Measurements from ENCODE around the gene MEOX2. TPM values are rescaled to one million over a fixed set of nuclear protein-coding genes. Genes with fewer than 3 reads are reported as not detected.

Gene MEOX2
- total RNA-seq, 1 experiment from 2014 or later = 0.22 TPM

GRCh38 chr7:15667991-15668390 lies 18.5 kb downstream of the MEOX2 start:
- Histone ChIP-seq H3K9me2 (ENCODE audit: insufficient read depth) (no peaks in the 10 kb centered on the region), H3K4me3 (no peak overlapping the region), H3K27ac (no peak overlapping the region), H2AFZ (no peak overlapping the region), H3F3A (ENCODE audit: insufficient read depth, low read depth) (no peaks in the 10 kb centered on the region), H3K27me3 (ENCODE audit: insufficient read depth, low read depth) (no peaks in the 10 kb centered on the region), H3K36me3 (ENCODE audit: low read depth) (no peaks in the 10 kb centered on the region), H3K4me1 (replicated peaks; ENCODE audit: insufficient read depth) (no peaks in the 10 kb centered on the region), H4K20me1 (ENCODE audit: insufficient read depth) (no peaks in the 10 kb centered on the region), H3K9me3 (ENCODE audit: insufficient read depth, low read depth) (no peaks in the 10 kb centered on the region), H3K79me2 (ENCODE audit: low read depth) (no peaks in the 10 kb centered on the region), H3K4me2 (no peak overlapping the region)
- BruUV-seq (replicated peaks) = no TSS peak
- TF ChIP-seq EZH2 (IDR thresholded peaks at IDR 0.05; ENCODE audit: low read depth) (no peak), CTCF (conservative IDR thresholded peaks at IDR 0.05) (no peak)
- intact Hi-C loops (cut with micrococcal nuclease; ENCODE audit: unreplicated experiment) = no loop called here
- CTCF ChIA-PET = no interaction called here
- DNase-seq = peak in 1 of 2 experiments; percentile 12
- POLR2A ChIA-PET (ENCODE audit: unreplicated experiment) = no interaction called here

DNA sequence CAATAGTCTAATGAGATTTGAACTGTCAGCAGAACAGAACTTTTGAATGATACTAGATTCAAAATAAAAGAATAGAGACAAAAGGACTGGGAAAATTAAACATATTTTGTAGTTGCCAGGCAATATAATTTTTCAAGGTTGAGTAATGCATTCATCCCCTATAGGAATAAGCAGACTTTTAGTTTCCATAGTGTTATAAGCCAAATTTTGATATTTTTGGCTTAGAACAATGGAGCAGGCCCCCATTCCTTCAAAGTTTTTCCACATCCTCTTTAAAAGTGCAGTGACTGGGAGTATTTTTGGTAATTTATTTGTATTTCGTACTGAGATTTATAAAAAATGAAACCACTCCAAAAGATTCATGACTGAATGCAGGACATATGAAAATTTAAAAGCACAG lies 24.0 kb downstream of the MEOX2 start:
- no peaks in the 10 kb centered on the region for H3K9me2 ChIP-seq (ENCODE audit: insufficient read depth)
- no TSS peak for BruUV-seq (replicated peaks)
- H3K79me2 ChIP-seq (ENCODE audit: low read depth) = no peaks in the 10 kb centered on the region
- H4K20me1 ChIP-seq (ENCODE audit: insufficient read depth) = no peaks in the 10 kb centered on the region
- H3F3A ChIP-seq (ENCODE audit: insufficient read depth, low read depth) = no peaks in the 10 kb centered on the region
- no peaks in the 10 kb centered on the region for H3K27me3 ChIP-seq (ENCODE audit: insufficient read depth, low read depth)
- intact Hi-C loops (cut with micrococcal nuclease; ENCODE audit: unreplicated experiment) = no loop called here
- H3K4me3 ChIP-seq = no peak overlapping the region
- H3K4me1 ChIP-seq (replicated peaks; ENCODE audit: insufficient read depth) = no peaks in the 10 kb centered on the region
- no peaks in the 10 kb centered on the region for H3K9me3 ChIP-seq (ENCODE audit: insufficient read depth, low read depth)
- no peaks in the 10 kb centered on the region for H3K36me3 ChIP-seq (ENCODE audit: low read depth)
- H3K4me2 ChIP-seq = no peak overlapping the region
- H3K27ac ChIP-seq = no peak overlapping the region
- no peak for TF ChIP-seq CTCF (conservative IDR thresholded peaks at IDR 0.05)
- no peak for TF ChIP-seq EZH2 (IDR thresholded peaks at IDR 0.05; ENCODE audit: low read depth)
- H2AFZ ChIP-seq = no peak overlapping the region
- CTCF ChIA-PET = no interaction called here
- POLR2A ChIA-PET (ENCODE audit: unreplicated experiment) = no interaction called here
- peak in 1 of 2 experiments; percentile 21 for DNase-seq

DNA sequence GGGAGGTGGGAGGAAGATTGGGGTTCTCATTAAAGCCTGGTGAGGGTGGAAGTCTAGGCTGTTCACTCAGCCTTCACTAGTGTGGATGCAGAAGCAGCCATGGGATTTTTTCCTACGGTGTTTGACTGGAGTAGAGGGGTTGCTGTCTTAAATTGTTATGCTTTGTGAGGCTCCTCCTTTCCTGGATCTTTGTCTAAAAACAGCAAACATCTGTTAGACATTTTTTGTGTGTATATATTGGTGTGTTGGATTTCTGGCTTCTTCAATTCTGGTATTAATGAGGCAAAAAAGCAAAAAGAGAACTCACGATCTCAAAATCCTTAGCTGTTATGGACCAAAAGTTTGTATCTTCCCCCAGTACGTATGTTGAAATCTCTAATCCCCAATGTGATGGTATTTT lies 28.2 kb downstream of the MEOX2 start:
- no peaks in the 10 kb centered on the region for H3F3A ChIP-seq (ENCODE audit: insufficient read depth, low read depth)

More for the DNA sequence above, 28.2 kb downstream of the MEOX2 start:
- H4K20me1 ChIP-seq (ENCODE audit: insufficient read depth) = no peaks in the 10 kb centered on the region
- no peak overlapping the region for H3K4me3 ChIP-seq
- BruUV-seq (replicated peaks) = no TSS peak
- ChIA-PET POLR2A (ENCODE audit: unreplicated experiment) (no interaction called here), CTCF (no interaction called here)
- no peaks in the 10 kb centered on the region for H3K27me3 ChIP-seq (ENCODE audit: insufficient read depth, low read depth)
- H3K9me2 ChIP-seq (ENCODE audit: insufficient read depth) = no peaks in the 10 kb centered on the region
- H3K36me3 ChIP-seq (ENCODE audit: low read depth) = no peaks in the 10 kb centered on the region
- no peak for DNase-seq
- intact Hi-C loops (cut with micrococcal nuclease; ENCODE audit: unreplicated experiment) = no loop called here
- no peaks in the 10 kb centered on the region for H3K4me1 ChIP-seq (replicated peaks; ENCODE audit: insufficient read depth)
- no peaks in the 10 kb centered on the region for H3K9me3 ChIP-seq (ENCODE audit: insufficient read depth, low read depth)
- H3K4me2 ChIP-seq = no peak overlapping the region
- H2AFZ ChIP-seq = peak overlapping the region; percentile 1; the same call in 1 of the 2 replicates
- no peak overlapping the region for H3K27ac ChIP-seq
- H3K79me2 ChIP-seq (ENCODE audit: low read depth) = no peaks in the 10 kb centered on the region
- no peak for TF ChIP-seq CTCF (conservative IDR thresholded peaks at IDR 0.05)
- no peak for TF ChIP-seq EZH2 (IDR thresholded peaks at IDR 0.05; ENCODE audit: low read depth)
